ENCODE results near the gene NFATC2IP.

DNA sequence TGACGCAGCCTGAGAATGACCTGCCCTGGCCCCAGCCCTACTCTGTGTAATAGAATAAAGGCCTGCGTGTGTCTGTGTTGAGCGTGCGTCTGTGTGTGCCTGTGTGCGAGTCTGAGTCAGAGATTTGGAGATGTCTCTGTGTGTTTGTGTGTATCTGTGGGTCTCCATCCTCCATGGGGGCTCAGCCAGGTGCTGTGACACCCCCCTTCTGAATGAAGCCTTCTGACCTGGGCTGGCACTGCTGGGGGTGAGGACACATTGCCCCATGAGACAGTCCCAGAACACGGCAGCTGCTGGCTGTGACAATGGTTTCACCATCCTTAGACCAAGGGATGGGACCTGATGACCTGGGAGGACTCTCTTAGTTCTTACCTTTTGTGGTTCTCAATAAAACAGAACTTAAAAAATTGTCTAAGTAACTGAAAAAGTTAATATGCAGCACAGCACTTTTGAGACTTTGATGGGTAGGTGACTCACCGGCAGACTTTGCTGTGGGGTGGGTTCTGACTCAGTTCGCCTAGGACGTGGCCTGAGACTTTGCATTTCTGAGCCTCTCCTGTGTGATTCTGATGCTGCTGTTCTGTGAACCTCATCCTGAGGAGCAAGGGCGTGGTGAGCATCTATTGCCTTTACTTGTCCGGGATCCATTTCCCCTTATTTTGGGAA lies 39.8 kb downstream of the NFATC2IP start:
- TF ChIP-seq, protein P1, sequence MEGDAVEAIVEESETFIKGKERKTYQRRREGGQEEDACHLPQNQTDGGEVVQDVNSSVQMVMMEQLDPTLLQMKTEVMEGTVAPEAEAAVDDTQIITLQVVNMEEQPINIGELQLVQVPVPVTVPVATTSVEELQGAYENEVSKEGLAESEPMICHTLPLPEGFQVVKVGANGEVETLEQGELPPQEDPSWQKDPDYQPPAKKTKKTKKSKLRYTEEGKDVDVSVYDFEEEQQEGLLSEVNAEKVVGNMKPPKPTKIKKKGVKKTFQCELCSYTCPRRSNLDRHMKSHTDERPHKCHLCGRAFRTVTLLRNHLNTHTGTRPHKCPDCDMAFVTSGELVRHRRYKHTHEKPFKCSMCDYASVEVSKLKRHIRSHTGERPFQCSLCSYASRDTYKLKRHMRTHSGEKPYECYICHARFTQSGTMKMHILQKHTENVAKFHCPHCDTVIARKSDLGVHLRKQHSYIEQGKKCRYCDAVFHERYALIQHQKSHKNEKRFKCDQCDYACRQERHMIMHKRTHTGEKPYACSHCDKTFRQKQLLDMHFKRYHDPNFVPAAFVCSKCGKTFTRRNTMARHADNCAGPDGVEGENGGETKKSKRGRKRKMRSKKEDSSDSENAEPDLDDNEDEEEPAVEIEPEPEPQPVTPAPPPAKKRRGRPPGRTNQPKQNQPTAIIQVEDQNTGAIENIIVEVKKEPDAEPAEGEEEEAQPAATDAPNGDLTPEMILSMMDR (IDR thresholded peaks at IDR 0.05; ENCODE audit: poor library complexity, severe bottlenecking), result no peak
- TF ChIP-seq EP300 (conservative IDR thresholded peaks at IDR 0.05; ENCODE audit: poor library complexity, severe bottlenecking), result no peak
- no peak for TF ChIP-seq MXI1 (conservative IDR thresholded peaks at IDR 0.05; ENCODE audit: poor library complexity, severe bottlenecking)
- TF ChIP-seq POLR2AphosphoS5 (IDR thresholded peaks at IDR 0.05), result no peak
- TF ChIP-seq, protein P2, sequence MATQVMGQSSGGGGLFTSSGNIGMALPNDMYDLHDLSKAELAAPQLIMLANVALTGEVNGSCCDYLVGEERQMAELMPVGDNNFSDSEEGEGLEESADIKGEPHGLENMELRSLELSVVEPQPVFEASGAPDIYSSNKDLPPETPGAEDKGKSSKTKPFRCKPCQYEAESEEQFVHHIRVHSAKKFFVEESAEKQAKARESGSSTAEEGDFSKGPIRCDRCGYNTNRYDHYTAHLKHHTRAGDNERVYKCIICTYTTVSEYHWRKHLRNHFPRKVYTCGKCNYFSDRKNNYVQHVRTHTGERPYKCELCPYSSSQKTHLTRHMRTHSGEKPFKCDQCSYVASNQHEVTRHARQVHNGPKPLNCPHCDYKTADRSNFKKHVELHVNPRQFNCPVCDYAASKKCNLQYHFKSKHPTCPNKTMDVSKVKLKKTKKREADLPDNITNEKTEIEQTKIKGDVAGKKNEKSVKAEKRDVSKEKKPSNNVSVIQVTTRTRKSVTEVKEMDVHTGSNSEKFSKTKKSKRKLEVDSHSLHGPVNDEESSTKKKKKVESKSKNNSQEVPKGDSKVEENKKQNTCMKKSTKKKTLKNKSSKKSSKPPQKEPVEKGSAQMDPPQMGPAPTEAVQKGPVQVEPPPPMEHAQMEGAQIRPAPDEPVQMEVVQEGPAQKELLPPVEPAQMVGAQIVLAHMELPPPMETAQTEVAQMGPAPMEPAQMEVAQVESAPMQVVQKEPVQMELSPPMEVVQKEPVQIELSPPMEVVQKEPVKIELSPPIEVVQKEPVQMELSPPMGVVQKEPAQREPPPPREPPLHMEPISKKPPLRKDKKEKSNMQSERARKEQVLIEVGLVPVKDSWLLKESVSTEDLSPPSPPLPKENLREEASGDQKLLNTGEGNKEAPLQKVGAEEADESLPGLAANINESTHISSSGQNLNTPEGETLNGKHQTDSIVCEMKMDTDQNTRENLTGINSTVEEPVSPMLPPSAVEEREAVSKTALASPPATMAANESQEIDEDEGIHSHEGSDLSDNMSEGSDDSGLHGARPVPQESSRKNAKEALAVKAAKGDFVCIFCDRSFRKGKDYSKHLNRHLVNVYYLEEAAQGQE (IDR thresholded peaks at IDR 0.05; ENCODE audit: borderline replicate concordance), result no peak
- TF ChIP-seq EZH2 (IDR thresholded peaks at IDR 0.05; ENCODE audit: borderline replicate concordance, insufficient read depth, low read length, poor library complexity, severe bottlenecking), result no peak
- no peak for TF ChIP-seq TAF1 (IDR thresholded peaks at IDR 0.05; ENCODE audit: low read depth)

All from neural cell (in vitro differentiated cells).